CD8-positive, alpha-beta memory T cell (primary cell): ENCODE measurements around the gene CAV1. TPM values are rescaled to one million over a fixed set of nuclear protein-coding genes. Genes with fewer than 3 reads are reported as not detected.
A peak's percentile ranks its signal among the peaks of the same experiment; 100 is the strongest.

Experiments
- CTCF ChIA-PET: fragments of 350-600 bp; sonication (Branson Sonifier 250); formaldehyde crosslinking; loops from one replicate; lab custom pipeline; 2021; ENCODE audit warnings: antibody characterized with exemption; lab: Charles Lee
- POLR2A ChIA-PET: fragments of 350-600 bp; sonication (Branson Sonifier 250); formaldehyde crosslinking; loops from one replicate; lab custom pipeline; 2021; ENCODE audit warnings: antibody characterized with exemption; lab: Charles Lee
- DNase-seq, 5 donors: peaks; one replicate each; pipeline versions ENCODE4 v3.0.0 to v3.0.0-alpha.2; 2020 to 2022; ENCODE audit warnings: mixed read lengths in 1 of 5
- H3K27ac ChIP-seq: one replicate; pipeline ENCODE4 v1.7.0; 2013; ENCODE audit warnings: low read depth, mild to moderate bottlenecking, low read length, moderate library complexity
- H3K27me3 ChIP-seq: 2 replicates; pipeline ENCODE4 v1.7.0; 2013; ENCODE audit warnings: low read length, mild to moderate bottlenecking; ENCODE audit not compliant: insufficient read depth, poor library complexity, severe bottlenecking
- H3K36me3 ChIP-seq: 2 replicates; pipeline ENCODE4 v1.7.0; 2013; ENCODE audit warnings: mild to moderate bottlenecking, low read length, moderate library complexity; ENCODE audit not compliant: insufficient read depth
- H3K4me1 ChIP-seq: 2 replicates; pipeline ENCODE4 v1.7.0; 2013; ENCODE audit warnings: mild to moderate bottlenecking, low read length, moderate library complexity; ENCODE audit not compliant: insufficient read depth
- H3K4me3 ChIP-seq: 2 replicates; pipeline ENCODE4 v1.7.0; 2013; ENCODE audit warnings: mild to moderate bottlenecking, low read length
- H3K9me3 ChIP-seq: 2 replicates; pipeline ENCODE4 v1.7.0; 2013; ENCODE audit warnings: mild to moderate bottlenecking, low read length
- H3K27ac Mint-ChIP-seq, 8 donors: one replicate each; pipeline ENCODE4 v1.8.0; 2020 to 2021; ENCODE audit warnings: mixed read lengths in 8 of 8, mild to moderate bottlenecking in 6 of 8, inconsistent platforms in 3 of 8, moderate library complexity in 3 of 8
- H3K27me3 Mint-ChIP-seq, 2 donors: one replicate each; pipeline ENCODE4 v1.8.0; 2020 to 2021; ENCODE audit warnings: mixed read lengths in 2 of 2, mild to moderate bottlenecking in 1 of 2, moderate library complexity in 1 of 2
- H3K36me3 Mint-ChIP-seq, 3 donors: one replicate each; pipeline ENCODE4 v1.8.0; 2020 to 2021; ENCODE audit warnings: mixed read lengths in 3 of 3, inconsistent platforms in 1 of 3, mild to moderate bottlenecking in 1 of 3
- H3K4me1 Mint-ChIP-seq, 3 donors: one replicate each; pipeline ENCODE4 v1.8.0; 2020 to 2021; ENCODE audit warnings: mixed read lengths in 3 of 3, inconsistent platforms in 1 of 3, mild to moderate bottlenecking in 1 of 3
- H3K4me3 Mint-ChIP-seq, 7 donors: one replicate each; pipeline ENCODE4 v1.8.0; 2020 to 2021; ENCODE audit warnings: mixed read lengths in 7 of 7, mild to moderate bottlenecking in 6 of 7, moderate library complexity in 4 of 7, inconsistent platforms in 2 of 7
- H3K9me3 Mint-ChIP-seq, 5 donors: one replicate each; pipeline ENCODE4 v1.8.0; 2020 to 2022; ENCODE audit warnings: mixed read lengths in 5 of 5, mild to moderate bottlenecking in 3 of 5, moderate library complexity in 2 of 5, inconsistent platforms in 1 of 5
- polyA plus RNA-seq: library from polyadenylated mRNA; unstranded; fragments of 300-500 nt; fragmentation: Illumina TruSeq; gene quantifications from one replicate; pipeline ENCODE4 v1.2.3, GENCODE V29; 2021
- total RNA-seq, 2 experiments: library from RNA; stranded (reverse); gene quantifications; one replicate each; pipeline ENCODE4 v1.2.3, GENCODE V29; 2021

Gene CAV1
- total and polyA plus RNA-seq, 3 experiments from 2014 or later: 2.3 to 2.5 TPM; not detected in 1

- no peak overlapping the region for H3K27ac ChIP-seq
- H3K4me3 ChIP-seq: no peak overlapping the region
- Mint-ChIP-seq H3K9me3 (no peaks in the 10 kb centered on the region), H3K4me3 (no peak overlapping the region), H3K4me1 (peaks cover 1 to 4% (median 2%) of the 10 kb centered on the region in 3 donors), H3K36me3 (no peaks in the 10 kb centered on the region), H3K27me3 (peaks cover 19 to 37% of the 10 kb centered on the region in 2 donors), H3K27ac (no peak overlapping the region)
- no peaks in the 10 kb centered on the region for H3K36me3 ChIP-seq
- POLR2A ChIA-PET: no interaction called here
- CTCF ChIA-PET: interaction anchor here (2.2 kb wide), 1 partner anchor 20 kb away, joined by 7 read pairs; no protein-coding TSS in a partner anchor
- no peaks in the 10 kb centered on the region for H3K9me3 ChIP-seq
- DNase-seq: no peak
- H3K27me3 ChIP-seq: peaks cover 8% of the 10 kb centered on the region
- H3K4me1 ChIP-seq: no peaks in the 10 kb centered on the region
These were observed 19.0 kb upstream of the CAV1 start for GRCh38 chr7:116505823-116506222.

- peaks cover 18 to 25% (median 23%) of the 10 kb centered on the region in 3 donors for H3K4me1 Mint-ChIP-seq
- H3K36me3 Mint-ChIP-seq: peaks cover 0 to 3% (median 0%) of the 10 kb centered on the region in 3 donors
- no peaks in the 10 kb centered on the region for H3K4me1 ChIP-seq
- H3K27ac Mint-ChIP-seq: peak overlapping the region in 1 of 8 donors; percentile 18
- ChIA-PET POLR2A (no interaction called here), CTCF (interaction anchor here (3.9 kb wide), 1 partner anchor 16 kb away, joined by 17 read pairs; no protein-coding TSS in a partner anchor)
- H3K4me3 ChIP-seq: no peak overlapping the region
- peaks cover 8 to 20% of the 10 kb centered on the region in 2 donors for H3K27me3 Mint-ChIP-seq
- no peak for DNase-seq
- H3K9me3 Mint-ChIP-seq: no peaks in the 10 kb centered on the region
- no peaks in the 10 kb centered on the region for H3K27me3 ChIP-seq
- H3K27ac ChIP-seq: no peak overlapping the region
- no peaks in the 10 kb centered on the region for H3K36me3 ChIP-seq
- no peaks in the 10 kb centered on the region for H3K9me3 ChIP-seq
- no peak overlapping the region for H3K4me3 Mint-ChIP-seq
These were observed 14.8 kb upstream of the CAV1 start for GRCh38 chr7:116509982-116510579.

- CTCF ChIA-PET: interaction anchor here (3.9 kb wide), 1 partner anchor 15 kb away, joined by 17 read pairs; no protein-coding TSS in a partner anchor
These were observed 14.0 kb upstream of the CAV1 start for GRCh38 chr7:116510795-116511194.

GRCh38 chr7:116511552-116512519 lies 13.0 kb upstream of the CAV1 start:
- DNase-seq: peak in 2 of 5 donors; percentile 54 to 55
- Mint-ChIP-seq H3K36me3 (peaks cover 0 to 3% (median 0%) of the 10 kb centered on the region in 3 donors), H3K4me3 (peak overlapping the region; percentile 86 to 95 (median 92)), H3K27me3 (peaks cover 9 to 18% of the 10 kb centered on the region in 2 donors), H3K9me3 (no peaks in the 10 kb centered on the region), H3K4me1 (peaks cover 18 to 25% (median 23%) of the 10 kb centered on the region in 3 donors), H3K27ac (peak overlapping the region; percentile 9 to 95 (median 88))
- Histone ChIP-seq H3K9me3 (no peaks in the 10 kb centered on the region), H3K27me3 (no peaks in the 10 kb centered on the region), H3K4me1 (no peaks in the 10 kb centered on the region), H3K27ac (peak overlapping the region; percentile 32), H3K36me3 (no peaks in the 10 kb centered on the region), H3K4me3 (peak overlapping the region; percentile 58)
- CTCF ChIA-PET: interaction anchor here (1.0 to 3.9 kb wide), 2 partner anchors 14 to 20 kb away, joined by 3 to 17 read pairs; no protein-coding TSS in a partner anchor
- POLR2A ChIA-PET: interaction anchor here (0.6 kb wide), 1 partner anchor 70 kb away, joined by 3 read pairs; no protein-coding TSS in a partner anchor

More at GRCh38 chr7:116510795-116511194, 14.0 kb upstream of the CAV1 start:
- Mint-ChIP-seq H3K27ac (peak overlapping the region in 1 of 8 donors; percentile 92), H3K27me3 (peaks cover 10 to 20% of the 10 kb centered on the region in 2 donors), H3K36me3 (peaks cover 0 to 3% (median 0%) of the 10 kb centered on the region in 3 donors), H3K4me3 (peak overlapping the region in 4 of 7 donors; percentile 13 to 51 (median 24)), H3K9me3 (no peaks in the 10 kb centered on the region), H3K4me1 (peaks cover 18 to 25% (median 23%) of the 10 kb centered on the region in 3 donors)
- Histone ChIP-seq H3K4me3 (no peak overlapping the region), H3K27ac (no peak overlapping the region), H3K9me3 (no peaks in the 10 kb centered on the region), H3K4me1 (no peaks in the 10 kb centered on the region), H3K27me3 (no peaks in the 10 kb centered on the region), H3K36me3 (no peaks in the 10 kb centered on the region)
- POLR2A ChIA-PET: no interaction called here
- DNase-seq: no peak

GRCh38 chr7:116512520-116513188 lies 12.2 kb upstream of the CAV1 start:
- no peaks in the 10 kb centered on the region for H3K27me3 ChIP-seq
- ChIA-PET POLR2A (interaction anchor here (0.6 kb wide), 1 partner anchor 70 kb away, joined by 3 read pairs; no protein-coding TSS in a partner anchor), CTCF (interaction anchor here (1.0 to 3.9 kb wide), 2 partner anchors 13 to 19 kb away, joined by 3 to 17 read pairs; no protein-coding TSS in a partner anchor)
- Mint-ChIP-seq H3K4me3 (peak overlapping the region; percentile 86 to 95 (median 92)), H3K27ac (peak overlapping the region in 7 of 8 donors; percentile 33 to 95 (median 91)), H3K4me1 (peaks cover 18 to 25% (median 23%) of the 10 kb centered on the region in 3 donors), H3K36me3 (peaks cover 0 to 3% (median 0%) of the 10 kb centered on the region in 3 donors), H3K9me3 (no peaks in the 10 kb centered on the region), H3K27me3 (peaks cover 12 to 15% of the 10 kb centered on the region in 2 donors)
- H3K4me1 ChIP-seq: no peaks in the 10 kb centered on the region
- no peaks in the 10 kb centered on the region for H3K36me3 ChIP-seq
- H3K4me3 ChIP-seq: no peak overlapping the region
- no peak for DNase-seq
- H3K27ac ChIP-seq: no peak overlapping the region
- no peaks in the 10 kb centered on the region for H3K9me3 ChIP-seq

GRCh38 chr7:116515584-116515983 lies 9.3 kb upstream of the CAV1 start:
- no peak overlapping the region for H3K27ac Mint-ChIP-seq
- Histone ChIP-seq H3K36me3 (no peaks in the 10 kb centered on the region), H3K27ac (no peak overlapping the region), H3K9me3 (no peaks in the 10 kb centered on the region), H3K4me3 (no peak overlapping the region), H3K27me3 (no peaks in the 10 kb centered on the region), H3K4me1 (no peaks in the 10 kb centered on the region)
- POLR2A ChIA-PET: no interaction called here
- CTCF ChIA-PET: interaction anchor here (2.6 kb wide), 1 partner anchor 11 kb away, joined by 13 read pairs; no protein-coding TSS in a partner anchor
- peaks cover 18 to 25% (median 23%) of the 10 kb centered on the region in 3 donors for H3K4me1 Mint-ChIP-seq
- peaks cover 22 to 30% of the 10 kb centered on the region in 2 donors for H3K27me3 Mint-ChIP-seq
- H3K4me3 Mint-ChIP-seq: no peak overlapping the region
- H3K36me3 Mint-ChIP-seq: peaks cover 0 to 3% (median 0%) of the 10 kb centered on the region in 3 donors
- H3K9me3 Mint-ChIP-seq: no peaks in the 10 kb centered on the region
- no peak for DNase-seq

- Mint-ChIP-seq H3K36me3 (peaks cover 0 to 3% (median 0%) of the 10 kb centered on the region in 3 donors), H3K27me3 (peaks cover 22 to 35% of the 10 kb centered on the region in 2 donors), H3K4me1 (peaks cover 16 to 17% (median 17%) of the 10 kb centered on the region in 3 donors), H3K4me3 (no peak overlapping the region), H3K27ac (no peak overlapping the region), H3K9me3 (no peaks in the 10 kb centered on the region)
- no peak overlapping the region for H3K4me3 ChIP-seq
- DNase-seq: no peak
- H3K9me3 ChIP-seq: no peaks in the 10 kb centered on the region
- POLR2A ChIA-PET: no interaction called here
- H3K4me1 ChIP-seq: no peaks in the 10 kb centered on the region
- CTCF ChIA-PET: interaction anchor here (2.6 kb wide), 1 partner anchor 10 kb away, joined by 13 read pairs; no protein-coding TSS in a partner anchor
- no peak overlapping the region for H3K27ac ChIP-seq
- H3K27me3 ChIP-seq: peaks cover 2% of the 10 kb centered on the region
- no peaks in the 10 kb centered on the region for H3K36me3 ChIP-seq
These were observed 8.5 kb upstream of the CAV1 start for GRCh38 chr7:116516324-116516723.
